NCI-H2029 treated with DMSO at 0.1 percent for 48 hours (cell line): Measurements from ENCODE around the gene TRIP12.
"Not testable (repeated sequence)": the region's sequence is repeated elsewhere in the genome, so short reads cannot be mapped to it uniquely, and the experiment has no call there.

ENCODE experiments used
- DNase-seq: peaks from one replicate; lab custom pipeline; 2025; lab: John Stamatoyannopoulos, UW

The TRIP12 gene

GRCh38 chr2:229768235-229768634 lies 153.6 kb downstream of the TRIP12 start:
- DNase-seq, result no peak

- no peak for DNase-seq
Measured at GRCh38 chr2:229765721-229766120, 156.1 kb downstream of the TRIP12 start.

GRCh38 chr2:229761663-229762062 lies 160.1 kb downstream of the TRIP12 start:
- DNase-seq, result no peak

- DNase-seq, result not testable (repeated sequence)
Measured at GRCh38 chr2:229757462-229757861, 164.3 kb downstream of the TRIP12 start.

- DNase-seq, result no peak
Measured at GRCh38 chr2:229752970-229753729, 168.7 kb downstream of the TRIP12 start.

GRCh38 chr2:229749779-229750178 lies 172.0 kb downstream of the TRIP12 start:
- no peak for DNase-seq

GRCh38 chr2:229748950-229749349 lies 172.9 kb downstream of the TRIP12 start:
- DNase-seq, result no peak

- DNase-seq, result not testable (repeated sequence)
Measured at GRCh38 chr2:229742691-229743090, 179.1 kb downstream of the TRIP12 start.

- DNase-seq, result no peak
Measured at GRCh38 chr2:229740279-229740678, 181.5 kb downstream of the TRIP12 start.

GRCh38 chr2:229738024-229738625 lies 183.7 kb downstream of the TRIP12 start:
- DNase-seq, result no peak

GRCh38 chr2:229734410-229734809 lies 187.4 kb downstream of the TRIP12 start:
- no peak for DNase-seq

GRCh38 chr2:229733611-229734245 lies 188.1 kb downstream of the TRIP12 start:
- DNase-seq, result no peak

- DNase-seq, result no peak
Measured at GRCh38 chr2:229732897-229733296, 188.9 kb downstream of the TRIP12 start.

GRCh38 chr2:229731916-229732315 lies 189.9 kb downstream of the TRIP12 start:
- DNase-seq, result no peak

- DNase-seq, result no peak
Measured at GRCh38 chr2:229731363-229731762, 190.4 kb downstream of the TRIP12 start.

- DNase-seq, result no peak
Measured at GRCh38 chr2:229728370-229728769, 193.4 kb downstream of the TRIP12 start.

- no peak for DNase-seq
Measured at GRCh38 chr2:229726643-229727042, 195.2 kb downstream of the TRIP12 start.

- peak; percentile 36 for DNase-seq
Measured at GRCh38 chr2:229725716-229726574, 195.9 kb downstream of the TRIP12 start.

- not testable (repeated sequence) for DNase-seq
Measured at GRCh38 chr2:229723192-229723591, 198.6 kb downstream of the TRIP12 start.

GRCh38 chr2:229719926-229720647 lies 201.7 kb downstream of the TRIP12 start:
- DNase-seq, result no peak

GRCh38 chr2:229718057-229718456 lies 203.8 kb downstream of the TRIP12 start:
- DNase-seq, result no peak
